Fibroblast of lung (primary cell): Measurements from ENCODE around the gene PITRM1. TPM values are rescaled to one million over a fixed set of nuclear protein-coding genes. Genes with fewer than 3 reads are reported as not detected.

Source experiments
- DNase-seq, 2 donors: peaks; one replicate each; pipeline versions ENCODE4 v3.0.0 to v3.0.0-alpha.2; 2010; ENCODE audit warnings: low read depth in 2 of 2
- H2AFZ ChIP-seq: 2 replicates; pipeline ENCODE4 v1.5.1; 2012; ENCODE audit warnings: low read length, control low read depth, inconsistent platforms
- H3K27ac ChIP-seq: 2 replicates; pipeline ENCODE4 v1.5.1; 2011; ENCODE audit warnings: low read length, control low read depth; ENCODE audit not compliant: insufficient read depth
- H3K27me3 ChIP-seq: 2 replicates; pipeline ENCODE4 v1.5.1; 2011; ENCODE audit warnings: mild to moderate bottlenecking, low read length; ENCODE audit not compliant: control insufficient read depth, insufficient read depth
- H3K36me3 ChIP-seq: 2 replicates; pipeline ENCODE4 v1.5.1; 2011; ENCODE audit warnings: low read length; ENCODE audit not compliant: control insufficient read depth, insufficient read depth
- H3K4me1 ChIP-seq: 2 replicates; pipeline ENCODE4 v1.5.1; 2011; ENCODE audit warnings: low read length; ENCODE audit not compliant: control insufficient read depth, insufficient read depth; ENCODE audit errors: extremely low read depth
- H3K4me2 ChIP-seq: 2 replicates; pipeline ENCODE4 v1.5.1; 2011; ENCODE audit warnings: low read length, control low read depth; ENCODE audit not compliant: insufficient read depth; ENCODE audit errors: extremely low read depth
- H3K4me3 ChIP-seq, 4 experiments: fragments of 200-600 bp in 1 of 4; sonication (generic) in 1 of 4; replicated peaks in 1 of 4; 2 replicates each; pipeline ENCODE4 v1.5.1; 2011 to 2016; ENCODE audit warnings: low read length in 4 of 4, low read depth in 3 of 4, mild to moderate bottlenecking in 3 of 4, control low read depth in 2 of 4, inconsistent platforms in 1 of 4, mixed read lengths in 1 of 4; ENCODE audit not compliant: insufficient read depth in 1 of 4; ENCODE audit errors: control extremely low read depth in 1 of 4
- H3K79me2 ChIP-seq: 2 replicates; pipeline ENCODE4 v1.5.1; 2012; ENCODE audit warnings: mild to moderate bottlenecking, low read length, inconsistent platforms; ENCODE audit not compliant: control insufficient read depth, insufficient read depth
- H3K9ac ChIP-seq: 2 replicates; pipeline ENCODE4 v1.5.1; 2011; ENCODE audit warnings: mild to moderate bottlenecking, low read length, control low read depth; ENCODE audit not compliant: insufficient read depth
- H3K9me3 ChIP-seq: 2 replicates; pipeline ENCODE4 v1.5.1; 2012; ENCODE audit warnings: low read depth, low read length; ENCODE audit not compliant: control insufficient read depth, insufficient read depth
- H4K20me1 ChIP-seq: 2 replicates; pipeline ENCODE4 v1.5.1; 2011; ENCODE audit warnings: low read length; ENCODE audit not compliant: control insufficient read depth, insufficient read depth; ENCODE audit errors: extremely low read depth
- EZH2 ChIP-seq: IDR thresholded peaks from 2 replicates; pipeline ENCODE4 v1.5.1; 2012; ENCODE audit warnings: low read length, control low read depth, mild to moderate bottlenecking; ENCODE audit errors: missing control alignments
- polyA plus RNA-seq, 2 donors: library from polyadenylated mRNA; depleted of rRNA in 1 of 2; stranded (reverse) in 1 of 2; unstranded in 1 of 2; fragments of >200 nt; gene quantifications; 2 replicates each; pipeline ENCODE4 v1.2.1, GENCODE V29; 2011 to 2012; ENCODE audit warnings: missing spikeins in 1 of 2
- total RNA-seq: library from RNA; depleted of rRNA; stranded (reverse); fragments of >200 nt; gene quantifications from 2 replicates; pipeline ENCODE4 v1.2.1, GENCODE V29; 2014
- TF ChIP-seq, protein P1 (sequence below), 2 donors: IDR thresholded peaks in 1 of 2; conservative IDR thresholded peaks in 1 of 2; 1 replicate in 1 of 2; 2 replicates in 1 of 2; pipeline ENCODE4 v1.5.1; 2011 to 2012; ENCODE audit warnings: low read length in 2 of 2, control low read depth in 1 of 2, inconsistent platforms in 1 of 2, low read depth in 1 of 2, mild to moderate bottlenecking in 1 of 2

PITRM1 gene
- total and polyA plus RNA-seq, 2 donors (not counting 1 experiment from before 2014, with no cell fraction given): 53.1 to 73.7 TPM

DNA sequence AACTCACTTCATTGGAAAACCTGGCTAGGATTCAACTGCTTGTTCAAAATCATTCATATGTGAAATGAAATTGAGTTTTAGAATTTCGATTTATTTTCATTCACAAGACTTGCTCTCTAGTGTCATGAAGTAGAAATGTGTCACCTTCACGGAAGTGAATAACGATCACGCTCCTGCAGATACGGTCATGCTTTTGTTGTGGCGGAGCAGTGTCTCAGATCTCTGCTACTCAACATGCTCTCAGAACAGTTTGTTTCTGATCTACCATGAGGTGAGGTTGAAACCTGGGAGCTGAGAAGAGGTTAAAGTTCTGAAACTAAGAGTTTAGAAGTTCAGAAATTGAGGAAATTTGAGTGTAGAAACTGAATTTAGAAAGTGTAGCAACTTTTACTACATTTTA lies 13.8 kb upstream of the PITRM1 start:
- Histone ChIP-seq H3K9me3 (no peaks in the 10 kb centered on the region), H2AFZ (no peak overlapping the region), H3K27me3 (peaks cover 7% of the 10 kb centered on the region), H3K27ac (no peak overlapping the region), H3K36me3 (no peaks in the 10 kb centered on the region), H3K4me1 (no peaks in the 10 kb centered on the region), H3K4me3 (no peak overlapping the region), H3K9ac (no peak overlapping the region), H3K4me2 (no peak overlapping the region), H4K20me1 (no peaks in the 10 kb centered on the region), H3K79me2 (no peaks in the 10 kb centered on the region)
- TF ChIP-seq EZH2: no peak
- TF ChIP-seq, protein P1, sequence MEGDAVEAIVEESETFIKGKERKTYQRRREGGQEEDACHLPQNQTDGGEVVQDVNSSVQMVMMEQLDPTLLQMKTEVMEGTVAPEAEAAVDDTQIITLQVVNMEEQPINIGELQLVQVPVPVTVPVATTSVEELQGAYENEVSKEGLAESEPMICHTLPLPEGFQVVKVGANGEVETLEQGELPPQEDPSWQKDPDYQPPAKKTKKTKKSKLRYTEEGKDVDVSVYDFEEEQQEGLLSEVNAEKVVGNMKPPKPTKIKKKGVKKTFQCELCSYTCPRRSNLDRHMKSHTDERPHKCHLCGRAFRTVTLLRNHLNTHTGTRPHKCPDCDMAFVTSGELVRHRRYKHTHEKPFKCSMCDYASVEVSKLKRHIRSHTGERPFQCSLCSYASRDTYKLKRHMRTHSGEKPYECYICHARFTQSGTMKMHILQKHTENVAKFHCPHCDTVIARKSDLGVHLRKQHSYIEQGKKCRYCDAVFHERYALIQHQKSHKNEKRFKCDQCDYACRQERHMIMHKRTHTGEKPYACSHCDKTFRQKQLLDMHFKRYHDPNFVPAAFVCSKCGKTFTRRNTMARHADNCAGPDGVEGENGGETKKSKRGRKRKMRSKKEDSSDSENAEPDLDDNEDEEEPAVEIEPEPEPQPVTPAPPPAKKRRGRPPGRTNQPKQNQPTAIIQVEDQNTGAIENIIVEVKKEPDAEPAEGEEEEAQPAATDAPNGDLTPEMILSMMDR (conservative IDR thresholded peaks at IDR 0.05 in 1 of 2, IDR thresholded peaks at IDR 0.05 in 1 of 2; ENCODE audit: low read depth in 1 of 2, low read length in 2 of 2): no peak
- DNase-seq: no peak

DNA sequence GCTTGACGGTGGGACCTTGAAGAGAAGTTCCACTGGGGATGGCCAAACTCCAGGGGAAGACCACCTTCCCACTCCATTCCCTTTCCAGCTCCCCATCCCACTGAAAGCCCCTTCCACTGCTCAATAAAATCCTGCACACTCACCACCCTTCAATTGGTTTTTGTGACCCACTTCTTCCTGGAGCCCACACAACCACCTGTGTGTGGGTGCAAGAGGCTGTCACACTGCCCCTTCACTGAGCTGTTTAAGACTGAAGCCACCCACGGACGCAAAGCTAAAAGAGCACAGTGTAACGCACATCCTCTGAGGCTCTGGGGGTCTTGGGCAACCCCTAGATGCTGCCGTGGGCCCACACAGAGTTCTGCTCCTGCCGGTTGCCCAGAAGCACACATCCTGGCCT lies 12.8 kb upstream of the PITRM1 start:
- TF ChIP-seq EZH2: no peak
- TF ChIP-seq, protein P1 (conservative IDR thresholded peaks at IDR 0.05 in 1 of 2, IDR thresholded peaks at IDR 0.05 in 1 of 2; ENCODE audit: low read depth in 1 of 2, low read length in 2 of 2): no peak
- Histone ChIP-seq H3K27ac (no peak overlapping the region), H3K4me3 (no peak overlapping the region)

DNA sequence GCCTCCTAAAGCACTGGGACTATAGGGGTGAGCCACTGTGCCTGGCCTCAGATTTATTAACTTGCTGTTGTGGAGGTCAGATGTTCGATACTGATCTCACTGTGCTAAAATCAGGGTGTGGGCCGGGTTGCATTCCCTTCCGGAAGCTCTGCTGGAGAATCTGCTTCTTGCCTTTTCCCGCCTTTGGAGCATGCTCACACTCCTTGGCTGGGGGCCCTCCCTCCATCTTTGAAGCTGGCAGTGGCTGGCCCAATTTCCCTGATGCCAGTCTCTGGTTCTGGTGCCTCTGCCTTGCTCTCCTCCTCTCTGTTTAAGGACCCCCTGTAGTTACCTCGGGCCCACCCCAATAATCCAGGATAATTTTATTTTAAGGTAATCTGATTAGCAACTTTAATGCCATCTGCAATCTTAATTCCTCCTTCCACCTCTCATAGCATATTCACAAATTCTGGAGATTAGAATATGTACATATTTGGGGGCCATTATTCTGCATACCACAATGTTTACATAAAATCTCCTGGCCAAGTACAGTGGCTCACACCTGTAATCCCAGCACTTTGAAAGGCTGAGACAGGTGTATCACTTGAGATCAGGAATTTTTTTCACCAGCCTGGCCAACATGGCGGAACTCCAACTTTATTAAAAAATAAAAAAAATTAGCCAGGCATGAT lies 7.9 kb upstream of the PITRM1 start:
- no peak overlapping the region for H3K4me2 ChIP-seq
- DNase-seq: no peak
- H3K27ac ChIP-seq: no peak overlapping the region
- H3K36me3 ChIP-seq: no peaks in the 10 kb centered on the region
- no peak overlapping the region for H3K9ac ChIP-seq
- H3K79me2 ChIP-seq: no peaks in the 10 kb centered on the region
- H2AFZ ChIP-seq: no peak overlapping the region
- TF ChIP-seq EZH2: no peak
- TF ChIP-seq, protein P1 (conservative IDR thresholded peaks at IDR 0.05 in 1 of 2, IDR thresholded peaks at IDR 0.05 in 1 of 2; ENCODE audit: low read depth in 1 of 2, low read length in 2 of 2): no peak
- no peaks in the 10 kb centered on the region for H3K4me1 ChIP-seq
- H4K20me1 ChIP-seq: no peaks in the 10 kb centered on the region
- peaks cover 7% of the 10 kb centered on the region for H3K27me3 ChIP-seq
- H3K4me3 ChIP-seq: no peak overlapping the region
- H3K9me3 ChIP-seq: no peaks in the 10 kb centered on the region

More for the DNA sequence above, 12.8 kb upstream of the PITRM1 start:
- H4K20me1 ChIP-seq: no peaks in the 10 kb centered on the region
- DNase-seq: no peak
- H2AFZ ChIP-seq: no peak overlapping the region
- peaks cover 7% of the 10 kb centered on the region for H3K27me3 ChIP-seq
- H3K36me3 ChIP-seq: no peaks in the 10 kb centered on the region
- no peaks in the 10 kb centered on the region for H3K4me1 ChIP-seq
- H3K79me2 ChIP-seq: no peaks in the 10 kb centered on the region
- H3K4me2 ChIP-seq: no peak overlapping the region
- H3K9ac ChIP-seq: no peak overlapping the region
- H3K9me3 ChIP-seq: no peaks in the 10 kb centered on the region
